Activated CD4-positive, alpha-beta T cell treated with anti-CD3 and anti-CD28 coated beads, Interleukin-2, amount 50 U/mL, for 16 hours (primary cell): ENCODE results near the gene DIO2.

Experiments
- DNase-seq: peaks from one replicate; pipeline ENCODE4 v3.0.0-alpha.2; 2020

DIO2 gene

GRCh38 chr14:80167793-80168448, 43.4 kb downstream of the DIO2 start:
- no peak for DNase-seq

- DNase-seq, result no peak
Observed at GRCh38 chr14:80164991-80165721, 46.1 kb downstream of the DIO2 start.

- no peak for DNase-seq
Observed at GRCh38 chr14:80152763-80153162, 58.5 kb downstream of the DIO2 start.

- DNase-seq, result no peak
Observed at GRCh38 chr14:80152166-80152565, 59.1 kb downstream of the DIO2 start.

GRCh38 chr14:80150301-80150700, 61.0 kb downstream of the DIO2 start:
- no peak for DNase-seq
